SU-DHL-6 (cell line): ENCODE results near the gene HIVEP2.

Source experiments
- CTCF ChIP-seq: fragments of 200-600 bp; sonication (generic); IDR thresholded peaks from one replicate; pipeline ENCODE4 v1.5.1; 2017; ENCODE audit warnings: antibody characterized with exemption, mild to moderate bottlenecking, low read length, moderate library complexity; ENCODE audit not compliant: insufficient read depth, poor library complexity, severe bottlenecking
- EZH2phosphoT487 ChIP-seq: fragments of 200-600 bp; sonication (generic), shearing (Covaris generic); conservative IDR thresholded peaks from 2 replicates; pipeline ENCODE4 v1.6.1; 2018; ENCODE audit warnings: mild to moderate bottlenecking, antibody characterized with exemption, low read length, moderate library complexity, mixed read lengths

- TF ChIP-seq CTCF (no peak), EZH2phosphoT487 (no peak)
Observed at GRCh38 chr6:142940487-142940886, 4.5 kb downstream of the HIVEP2 start.
